Activated CD4-positive, alpha-beta T cell treated with anti-CD3 and anti-CD28 coated beads, Interleukin-2, amount 10 ng/mL, durations not matched to agents 7 days and 5 days (primary cell): Measurements from ENCODE around the gene LMOD2. TPM values are rescaled to one million over a fixed set of nuclear protein-coding genes. Genes with fewer than 3 reads are reported as not detected.

Source experiments
- total RNA-seq, 2 experiments: library from RNA; stranded (reverse); gene quantifications; one replicate each; pipeline ENCODE4 v1.2.3, GENCODE V29; 2021

The LMOD2 gene
- total RNA-seq, 2 experiments from 2014 or later: not detected

Other genes starting within 250 kb of the LMOD2 start
- not detected for gene IQUB, start 121.3 kb upstream of the LMOD2 start, total RNA-seq
- 10 to 100 TPM; 45.4 to 49.7 TPM for gene NDUFA5, start 98.0 kb upstream of the LMOD2 start, total RNA-seq
- gene ASB15, start 54.0 kb upstream of the LMOD2 start, total RNA-seq: not detected
- gene WASL, start 93.1 kb downstream of the LMOD2 start, total RNA-seq: 1 to 10 TPM; 6.2 to 7.7 TPM
- gene HYAL4, start 189.3 kb downstream of the LMOD2 start, total RNA-seq: under 1 TPM; 0.10 to 0.54 TPM